GM21723 (cell line): ENCODE results near the gene RBFOX2.
"Not testable (repeated sequence)": the region's sequence is repeated elsewhere in the genome, so short reads cannot be mapped to it uniquely, and the experiment has no call there.

Experiments used
- ATAC-seq: cut with Tn5 transposase; IDR thresholded peaks from one replicate; pipeline ENCODE4 v1.9.1; 2021; ENCODE audit warnings: mild to moderate bottlenecking, moderate library complexity; ENCODE audit not compliant: unreplicated experiment

Gene RBFOX2

DNA sequence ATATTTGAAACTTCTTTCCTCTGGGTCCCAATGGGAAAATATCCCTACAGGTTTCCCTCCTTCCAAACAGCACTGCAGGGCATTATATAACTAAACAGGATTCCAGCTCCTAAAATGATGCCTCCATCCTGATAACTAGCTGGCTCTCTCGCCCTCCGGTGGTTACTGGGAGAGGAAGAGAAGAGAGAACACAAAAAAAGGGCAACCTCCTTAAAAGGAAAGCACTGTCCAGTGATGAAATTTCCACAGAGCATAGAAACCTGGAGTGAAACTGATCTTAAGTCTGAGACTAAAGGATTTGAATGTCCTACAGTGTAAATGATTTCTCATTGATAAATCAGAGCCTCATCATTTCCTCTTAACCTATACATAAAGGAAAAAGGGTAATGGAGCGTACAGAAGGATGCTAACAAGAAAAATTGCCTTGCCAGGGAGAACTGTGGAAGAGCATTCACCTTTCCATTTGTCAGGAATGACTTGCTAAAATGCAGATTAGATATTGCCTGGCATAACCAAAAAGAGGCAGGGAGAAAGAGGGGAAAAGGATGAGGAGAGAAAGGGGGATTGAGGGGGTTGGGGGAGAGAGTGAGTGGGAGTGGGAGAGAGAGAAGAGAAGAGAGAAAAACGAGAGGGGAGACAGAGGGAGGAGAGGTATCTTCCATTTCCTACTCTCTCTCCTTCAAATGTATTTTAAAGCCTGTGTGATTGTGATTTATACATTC, 189.6 kb downstream of the RBFOX2 start:
- no peak for ATAC-seq

GRCh38 chr22:35837101-35837727, 191.4 kb downstream of the RBFOX2 start:
- ATAC-seq = no peak

DNA sequence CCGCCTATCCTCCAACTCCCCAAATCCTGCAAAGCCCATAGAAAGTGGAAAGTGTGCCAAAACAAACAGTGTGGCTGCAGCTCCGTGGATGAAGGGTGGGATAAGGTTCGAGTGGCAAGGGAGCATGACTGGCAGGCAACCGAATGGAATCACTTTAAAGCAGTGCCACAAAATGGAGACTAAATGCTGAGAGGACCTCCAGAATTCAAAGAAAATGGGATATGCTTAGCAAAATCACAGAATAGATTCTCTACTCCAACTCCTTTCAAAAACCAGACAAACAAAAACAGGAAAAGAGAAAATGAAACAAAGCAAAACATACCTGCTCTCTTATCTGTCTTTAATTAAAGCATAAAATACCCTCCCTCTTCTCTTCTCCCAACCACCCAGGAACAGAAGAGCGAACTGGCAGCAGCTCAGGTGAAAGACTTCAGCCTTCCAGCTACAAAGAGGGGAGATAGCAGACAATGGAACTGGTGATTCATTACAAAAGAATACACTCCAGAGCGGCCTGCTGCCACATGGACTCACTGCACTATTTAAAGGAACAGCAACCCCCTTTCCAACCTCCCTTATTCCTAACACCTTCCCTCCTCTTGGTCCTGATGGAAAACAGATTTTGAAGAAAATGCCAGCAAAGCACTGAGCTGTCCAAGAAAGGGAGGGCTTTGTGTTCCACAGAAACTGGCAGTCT, 192.5 kb downstream of the RBFOX2 start:
- no peak for ATAC-seq

- ATAC-seq = no peak
Measured at GRCh38 chr22:35835267-35835997, 193.2 kb downstream of the RBFOX2 start.

DNA sequence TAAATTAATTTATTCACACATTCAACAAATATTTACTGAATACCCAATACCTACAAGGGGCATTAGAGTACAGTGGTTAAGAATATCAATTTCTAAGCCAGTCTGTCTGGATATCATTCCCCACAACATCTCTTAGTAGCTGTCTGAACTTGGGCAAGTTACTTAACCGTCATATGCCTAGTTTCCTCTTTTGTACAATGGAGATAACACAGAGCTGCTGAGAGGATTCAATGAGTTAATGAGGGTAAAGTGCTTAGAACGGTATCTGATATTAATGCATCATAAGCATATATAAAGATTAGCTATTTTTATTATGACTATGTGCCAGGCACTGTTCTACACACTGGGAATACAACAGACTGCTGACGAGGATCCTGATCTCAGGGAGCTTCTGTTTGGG, 194.6 kb downstream of the RBFOX2 start:
- ATAC-seq = no peak

GRCh38 chr22:35830305-35830704, 198.3 kb downstream of the RBFOX2 start:
- no peak for ATAC-seq

GRCh38 chr22:35824256-35824655, 204.4 kb downstream of the RBFOX2 start:
- no peak for ATAC-seq

GRCh38 chr22:35821654-35822053, 207.0 kb downstream of the RBFOX2 start:
- no peak for ATAC-seq

DNA sequence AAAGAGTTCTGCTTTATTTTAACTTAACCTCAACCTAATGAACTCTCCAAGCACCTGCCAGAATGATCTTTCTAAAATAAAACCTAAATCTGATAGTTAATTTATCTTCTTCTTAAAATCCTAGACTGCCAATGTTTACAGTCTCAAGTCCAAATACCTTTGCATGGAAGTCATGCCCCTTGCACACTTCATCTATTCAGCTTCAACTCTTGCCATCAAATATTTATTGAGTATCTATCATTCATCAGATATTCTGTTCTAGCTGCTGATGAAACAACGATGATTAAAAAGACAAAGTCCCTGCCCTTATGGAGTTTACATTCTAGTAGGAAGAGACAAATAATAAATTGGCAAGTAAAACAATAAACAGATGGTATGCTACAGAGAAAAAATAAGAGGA, 209.2 kb downstream of the RBFOX2 start:
- ATAC-seq = no peak

GRCh38 chr22:35818897-35819296, 209.7 kb downstream of the RBFOX2 start:
- ATAC-seq = no peak

DNA sequence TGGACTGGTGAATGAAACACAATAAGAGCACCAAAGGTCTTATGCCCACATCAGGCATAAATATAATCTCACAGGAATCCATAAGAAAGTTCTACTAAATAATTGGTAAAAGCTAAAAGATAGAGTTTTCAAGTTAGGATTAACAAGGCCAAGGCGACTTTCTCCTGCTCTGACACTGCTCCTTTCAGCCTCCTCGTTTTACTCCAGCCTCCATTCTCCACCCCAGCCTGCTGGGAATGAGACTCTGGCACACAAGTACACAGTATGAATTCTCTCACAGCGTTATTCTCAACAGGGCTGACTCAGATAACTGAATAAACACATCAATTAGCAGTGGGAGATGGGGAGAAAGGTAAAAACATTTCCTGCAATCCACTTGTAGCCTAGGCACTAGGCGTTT, 216.0 kb downstream of the RBFOX2 start:
- ATAC-seq = no peak

DNA sequence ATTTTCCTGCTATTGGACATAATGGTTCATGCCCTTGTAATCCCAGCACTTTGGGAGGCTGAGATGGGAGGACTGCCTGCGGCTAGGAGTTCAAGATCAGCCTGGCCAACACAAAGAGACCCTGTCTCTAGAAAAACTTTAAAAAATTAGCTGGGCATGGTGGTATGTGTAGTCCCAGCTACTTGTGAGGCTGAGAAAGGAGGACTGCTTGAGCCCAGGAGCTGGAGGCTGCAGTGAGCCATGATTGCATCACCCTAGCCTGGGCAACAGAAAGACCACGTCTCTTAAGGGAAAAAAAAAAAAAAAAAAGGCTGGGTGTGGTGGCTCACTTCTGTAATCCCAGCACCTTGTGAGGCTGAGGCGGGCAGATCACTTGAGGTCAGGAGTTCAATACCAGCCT, 217.0 kb downstream of the RBFOX2 start:
- ATAC-seq = no peak

- no peak for ATAC-seq
Measured at GRCh38 chr22:35809816-35810215, 218.8 kb downstream of the RBFOX2 start.

GRCh38 chr22:35808377-35808776, 220.2 kb downstream of the RBFOX2 start:
- ATAC-seq = no peak

DNA sequence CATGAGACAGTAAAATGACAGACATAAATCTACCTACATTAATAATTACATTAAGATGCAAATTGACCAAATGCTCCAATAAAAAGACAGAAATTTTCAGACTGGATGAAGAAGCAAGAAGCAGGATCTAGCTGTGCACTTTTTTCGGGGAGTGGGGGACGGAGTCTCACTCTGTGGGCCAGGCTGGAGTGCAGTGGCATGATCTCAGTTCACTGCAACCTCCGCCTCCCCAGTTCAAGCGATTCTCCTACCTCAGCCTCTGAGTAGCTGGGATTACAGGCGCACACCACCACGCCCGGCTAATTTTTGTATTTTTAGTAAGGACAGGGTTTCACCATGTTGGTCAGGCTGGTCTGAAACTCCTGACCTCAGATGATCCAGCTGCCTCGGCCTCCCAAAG, 222.0 kb downstream of the RBFOX2 start:
- not testable (repeated sequence) for ATAC-seq

GRCh38 chr22:35805466-35805865, 223.2 kb downstream of the RBFOX2 start:
- no peak for ATAC-seq

GRCh38 chr22:35804421-35804820, 224.2 kb downstream of the RBFOX2 start:
- no peak for ATAC-seq

GRCh38 chr22:35802885-35803284, 225.7 kb downstream of the RBFOX2 start:
- ATAC-seq = no peak

- not testable (repeated sequence) for ATAC-seq
Measured at GRCh38 chr22:35801301-35801700, 227.3 kb downstream of the RBFOX2 start.

DNA sequence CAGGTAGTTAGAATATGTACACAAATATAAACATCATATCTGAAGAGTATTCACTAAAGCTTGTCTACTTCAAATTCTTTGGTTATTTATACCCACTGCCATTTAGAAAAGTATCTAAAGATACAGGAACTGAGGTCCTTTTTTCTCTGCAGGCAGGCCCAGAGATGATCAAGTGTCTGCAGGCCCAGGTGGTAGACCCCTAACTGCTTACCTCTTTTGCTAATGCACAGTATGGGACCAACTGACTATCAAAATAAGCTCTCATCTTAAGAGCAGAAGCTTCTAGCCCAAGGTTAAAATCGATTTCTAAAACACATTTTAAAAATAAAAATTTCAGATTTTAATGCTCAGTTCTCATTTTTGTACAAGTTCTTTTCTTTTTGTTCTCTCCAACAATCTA, 229.5 kb downstream of the RBFOX2 start:
- no peak for ATAC-seq

GRCh38 chr22:35797411-35797810, 231.2 kb downstream of the RBFOX2 start:
- ATAC-seq = no peak
